Type B pancreatic cell (in vitro differentiated cells): ENCODE results near the gene MOB3A. TPM values are rescaled to one million over a fixed set of nuclear protein-coding genes. Genes with fewer than 3 reads are reported as not detected.
A peak's percentile ranks its signal among the peaks of the same experiment; 100 is the strongest.

Experiments
- DNase-seq: peaks from one replicate; pipeline ENCODE4 v3.0.0; 2021; ENCODE audit warnings: mixed read lengths; ENCODE audit not compliant: unreplicated experiment; ENCODE audit errors: extremely low spot score
- H3K27ac Mint-ChIP-seq: 2 replicates; pipeline ENCODE4 v1.8.0; 2021; ENCODE audit warnings: mild to moderate bottlenecking, mixed read lengths
- H3K27me3 Mint-ChIP-seq: 2 replicates; pipeline ENCODE4 v1.8.0; 2021; ENCODE audit warnings: mixed read lengths
- H3K36me3 Mint-ChIP-seq: 2 replicates; pipeline ENCODE4 v1.8.0; 2021; ENCODE audit warnings: mixed read lengths
- H3K4me1 Mint-ChIP-seq: one replicate; pipeline ENCODE4 v1.8.0; 2021; ENCODE audit warnings: mixed read lengths; ENCODE audit not compliant: unreplicated experiment
- H3K4me3 Mint-ChIP-seq: 2 replicates; pipeline ENCODE4 v1.8.0; 2021; ENCODE audit warnings: mild to moderate bottlenecking, mixed read lengths
- H3K9me3 Mint-ChIP-seq: 2 replicates; pipeline ENCODE4 v1.8.0; 2021; ENCODE audit warnings: mixed read lengths
- CTCF ChIP-seq: fragments of 200-600 bp; sonication (generic); conservative IDR thresholded peaks from 2 replicates; pipeline ENCODE4 v1.5.0; 2021; ENCODE audit warnings: antibody characterized with exemption, mild to moderate bottlenecking
- total RNA-seq: library from RNA; stranded (reverse); gene quantifications from 2 replicates; pipeline ENCODE4 v1.2.1, GENCODE V29; 2021; ENCODE audit warnings: low replicate concordance

Gene MOB3A
- total RNA-seq, 1 donor from 2014 or later: 34.6 TPM

GRCh38 chr19:2100719-2101061 lies 4.6 kb upstream of the MOB3A start:
- Mint-ChIP-seq H3K4me1 (no peaks in the 10 kb centered on the region), H3K4me3 (no peak overlapping the region), H3K9me3 (no peaks in the 10 kb centered on the region), H3K27me3 (no peaks in the 10 kb centered on the region), H3K36me3 (peaks cover 19% of the 10 kb centered on the region), H3K27ac (no peak overlapping the region)
- TF ChIP-seq CTCF: no peak
- no peak for DNase-seq

GRCh38 chr19:2099937-2100718 lies 4.0 kb upstream of the MOB3A start:
- Mint-ChIP-seq H3K27ac (no peak overlapping the region), H3K4me1 (no peaks in the 10 kb centered on the region), H3K4me3 (no peak overlapping the region), H3K9me3 (no peaks in the 10 kb centered on the region), H3K27me3 (no peaks in the 10 kb centered on the region), H3K36me3 (peaks cover 14% of the 10 kb centered on the region)
- no peak for TF ChIP-seq CTCF
- DNase-seq: no peak

- Mint-ChIP-seq H3K4me1 (peaks cover 6% of the 10 kb centered on the region), H3K27me3 (no peaks in the 10 kb centered on the region), H3K27ac (no peak overlapping the region), H3K4me3 (no peak overlapping the region), H3K9me3 (no peaks in the 10 kb centered on the region), H3K36me3 (peaks cover 7% of the 10 kb centered on the region)
- TF ChIP-seq CTCF: no peak
- DNase-seq: no peak
These were observed 3.0 kb upstream of the MOB3A start for GRCh38 chr19:2099054-2099501.

- H3K36me3 Mint-ChIP-seq: peaks cover 3% of the 10 kb centered on the region
- no peak for DNase-seq
- TF ChIP-seq CTCF: no peak
- H3K9me3 Mint-ChIP-seq: no peaks in the 10 kb centered on the region
- peaks cover 6% of the 10 kb centered on the region for H3K4me1 Mint-ChIP-seq
- no peaks in the 10 kb centered on the region for H3K27me3 Mint-ChIP-seq
- no peak overlapping the region for H3K27ac Mint-ChIP-seq
- H3K4me3 Mint-ChIP-seq: no peak overlapping the region
These were observed 1.8 kb upstream of the MOB3A start for GRCh38 chr19:2097886-2098327.

- H3K9me3 Mint-ChIP-seq: no peaks in the 10 kb centered on the region
- no peak for TF ChIP-seq CTCF
- peak overlapping the region; percentile 86 for H3K4me3 Mint-ChIP-seq
- H3K36me3 Mint-ChIP-seq: peaks cover 3% of the 10 kb centered on the region
- H3K27ac Mint-ChIP-seq: peak overlapping the region; percentile 36
- no peaks in the 10 kb centered on the region for H3K27me3 Mint-ChIP-seq
- no peak for DNase-seq
- peaks cover 6% of the 10 kb centered on the region for H3K4me1 Mint-ChIP-seq
These were observed 1.2 kb upstream of the MOB3A start for GRCh38 chr19:2097203-2097885.
